GM12872 (cell line): ENCODE results near the gene GRID2.

Source experiments
- TF ChIP-seq, protein P1 (sequence below): IDR thresholded peaks from 3 replicates; pipeline ENCODE4 v1.5.1; 2011; ENCODE audit warnings: low read depth, mild to moderate bottlenecking, low read length, moderate library complexity; ENCODE audit not compliant: insufficient read depth

The GRID2 gene

DNA sequence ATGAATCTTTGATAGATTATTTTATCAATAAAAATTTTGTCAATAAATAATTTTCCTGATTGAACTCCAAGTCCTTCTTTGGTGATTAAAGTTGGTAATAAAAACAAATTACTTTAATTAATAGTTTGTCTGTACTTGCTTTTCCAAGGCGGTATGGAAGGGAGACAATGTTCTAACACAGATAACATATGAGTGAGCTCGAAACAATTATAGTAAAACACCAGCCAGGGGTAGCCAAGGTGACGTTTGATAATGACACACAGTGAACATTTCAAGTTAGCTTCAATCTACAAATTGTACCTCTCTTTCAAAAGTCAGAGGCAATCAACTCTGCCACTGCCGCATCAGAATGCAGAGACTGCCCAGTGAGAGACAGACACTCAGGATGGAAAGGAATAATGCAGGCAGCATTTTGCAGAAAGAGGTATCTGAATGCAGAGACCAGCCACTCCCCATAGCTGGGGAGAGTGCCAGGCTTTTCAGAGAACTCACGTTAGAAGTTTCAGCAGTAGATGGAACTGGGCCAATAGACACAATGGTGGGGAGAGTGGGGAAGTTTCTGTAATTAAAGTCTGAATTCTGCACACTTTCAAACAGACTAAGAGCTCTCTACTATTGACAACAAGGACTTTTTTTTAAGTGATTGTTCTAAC is 1506.7 kb downstream of the GRID2 start:
- TF ChIP-seq, protein P1, sequence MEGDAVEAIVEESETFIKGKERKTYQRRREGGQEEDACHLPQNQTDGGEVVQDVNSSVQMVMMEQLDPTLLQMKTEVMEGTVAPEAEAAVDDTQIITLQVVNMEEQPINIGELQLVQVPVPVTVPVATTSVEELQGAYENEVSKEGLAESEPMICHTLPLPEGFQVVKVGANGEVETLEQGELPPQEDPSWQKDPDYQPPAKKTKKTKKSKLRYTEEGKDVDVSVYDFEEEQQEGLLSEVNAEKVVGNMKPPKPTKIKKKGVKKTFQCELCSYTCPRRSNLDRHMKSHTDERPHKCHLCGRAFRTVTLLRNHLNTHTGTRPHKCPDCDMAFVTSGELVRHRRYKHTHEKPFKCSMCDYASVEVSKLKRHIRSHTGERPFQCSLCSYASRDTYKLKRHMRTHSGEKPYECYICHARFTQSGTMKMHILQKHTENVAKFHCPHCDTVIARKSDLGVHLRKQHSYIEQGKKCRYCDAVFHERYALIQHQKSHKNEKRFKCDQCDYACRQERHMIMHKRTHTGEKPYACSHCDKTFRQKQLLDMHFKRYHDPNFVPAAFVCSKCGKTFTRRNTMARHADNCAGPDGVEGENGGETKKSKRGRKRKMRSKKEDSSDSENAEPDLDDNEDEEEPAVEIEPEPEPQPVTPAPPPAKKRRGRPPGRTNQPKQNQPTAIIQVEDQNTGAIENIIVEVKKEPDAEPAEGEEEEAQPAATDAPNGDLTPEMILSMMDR: no peak

DNA sequence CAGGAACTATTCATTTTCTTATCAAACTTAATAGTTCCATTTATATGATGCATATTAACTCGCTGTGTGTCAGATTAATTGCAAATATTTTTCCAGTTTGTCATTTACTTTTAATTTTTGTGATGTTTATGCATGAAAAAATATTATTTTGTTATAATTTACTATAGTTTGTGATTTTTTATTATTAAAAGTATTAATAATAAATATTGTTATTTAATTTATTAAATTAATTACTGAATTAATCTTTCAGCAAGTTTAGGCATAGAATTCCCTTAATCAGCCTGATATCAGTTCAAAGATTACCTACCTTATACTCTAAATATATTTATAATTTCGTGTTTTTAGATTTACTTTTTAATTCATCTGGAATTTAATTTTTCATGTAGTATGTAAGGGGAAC is 1509.3 kb downstream of the GRID2 start:
- TF ChIP-seq, protein P1: no peak

- TF ChIP-seq, protein P1: no peak
These were observed 1510.4 kb downstream of the GRID2 start for GRCh38 chr4:93814141-93814540.

DNA sequence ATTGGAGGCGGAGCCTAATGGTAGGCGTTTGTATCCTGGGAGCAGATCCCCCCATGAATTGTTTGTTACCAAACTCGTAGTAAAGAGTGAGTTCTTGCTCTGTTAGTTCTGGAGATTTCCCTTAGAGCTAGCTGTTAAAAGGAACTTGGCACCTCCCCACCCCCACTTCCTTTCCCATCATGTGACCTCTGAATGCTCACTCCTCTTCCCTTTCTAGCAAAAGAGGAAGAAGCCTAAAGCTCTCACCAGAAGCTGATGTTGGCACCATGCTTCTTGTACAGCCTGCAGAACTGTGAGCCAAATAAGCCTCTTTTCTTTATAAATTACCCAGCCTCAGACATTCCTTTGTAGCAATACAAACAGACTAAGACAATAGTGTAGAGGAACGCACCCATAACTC is 1511.0 kb downstream of the GRID2 start:
- TF ChIP-seq, protein P1: no peak
